HL-60/S4 (cell line): ENCODE results near the gene RASSF9.

Source experiments
- in situ Hi-C: fragments of 300-500 bp; cut with MboI; formaldehyde crosslinking; loops from 2 replicates; pipeline ENCODE4 v1.14.3; 2022; ENCODE audit warnings: low sequenced_read_pairs

The RASSF9 gene

GRCh38 chr12:85836197-85837090 is at the start of gene RASSF9:
Gene RASSF9, minus strand, starts transcription at chr12:85836409. Its CDS starts 208 bp downstream, at chr12:85836201.
- in situ Hi-C loops = no loop called here

- in situ Hi-C loops = no loop called here
These were observed 47.6 kb upstream of the RASSF9 start for GRCh38 chr12:85883763-85884162.

DNA sequence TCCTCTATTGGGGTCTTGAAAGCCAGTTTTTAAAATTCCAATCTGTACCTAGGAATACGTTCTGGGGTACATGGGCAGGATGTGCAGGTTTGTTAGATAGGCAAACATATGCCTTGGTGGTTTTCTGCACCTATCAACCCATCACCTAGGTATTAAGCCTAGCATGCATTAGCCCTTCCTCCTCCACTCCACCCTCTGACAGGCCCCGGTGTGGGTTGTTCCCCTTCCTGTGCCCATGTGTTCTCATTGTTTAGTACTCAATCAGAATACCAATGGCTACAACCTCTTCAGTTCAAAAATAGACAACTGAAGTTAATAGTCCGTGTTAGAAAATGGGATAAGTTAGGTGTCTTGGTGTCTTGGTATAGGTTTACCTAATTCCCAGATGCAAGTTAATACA is 41.2 kb upstream of the RASSF9 start:
- in situ Hi-C loops = no loop called here

DNA sequence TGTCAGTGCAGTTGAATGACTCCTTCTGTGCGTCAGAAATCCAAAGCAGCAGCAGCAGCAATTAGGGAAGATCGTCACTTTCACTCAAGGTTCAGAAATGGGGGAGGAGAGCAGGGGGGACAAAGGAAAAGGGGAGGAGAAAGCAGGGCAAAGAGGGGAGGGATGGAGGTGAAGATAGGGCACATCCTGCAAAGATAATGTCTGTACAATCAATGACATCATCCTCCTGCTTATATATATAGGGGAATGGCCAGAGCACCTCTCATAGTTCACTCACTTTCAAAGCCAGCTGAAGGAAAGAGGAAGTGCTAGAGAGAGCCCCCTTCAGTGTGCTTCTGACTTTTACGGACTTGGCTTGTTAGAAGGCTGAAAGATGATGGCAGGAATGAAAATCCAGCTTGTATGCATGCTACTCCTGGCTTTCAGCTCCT is 37.8 kb upstream of the RASSF9 start, which contains the start of gene NTS:
TSS of gene NTS (plus strand) at position 265 of the 431 bp plus-strand sequence. CDS start at position 374, 109 bp downstream.
- in situ Hi-C loops = loop anchor here (25.0 kb wide), 1 partner anchor 312 kb away; no protein-coding TSS in a partner anchor

- in situ Hi-C loops = loop anchor here (25.0 kb wide), 1 partner anchor 310 kb away; no protein-coding TSS in a partner anchor
These were observed 36.4 kb upstream of the RASSF9 start for GRCh38 chr12:85872497-85873091.

DNA sequence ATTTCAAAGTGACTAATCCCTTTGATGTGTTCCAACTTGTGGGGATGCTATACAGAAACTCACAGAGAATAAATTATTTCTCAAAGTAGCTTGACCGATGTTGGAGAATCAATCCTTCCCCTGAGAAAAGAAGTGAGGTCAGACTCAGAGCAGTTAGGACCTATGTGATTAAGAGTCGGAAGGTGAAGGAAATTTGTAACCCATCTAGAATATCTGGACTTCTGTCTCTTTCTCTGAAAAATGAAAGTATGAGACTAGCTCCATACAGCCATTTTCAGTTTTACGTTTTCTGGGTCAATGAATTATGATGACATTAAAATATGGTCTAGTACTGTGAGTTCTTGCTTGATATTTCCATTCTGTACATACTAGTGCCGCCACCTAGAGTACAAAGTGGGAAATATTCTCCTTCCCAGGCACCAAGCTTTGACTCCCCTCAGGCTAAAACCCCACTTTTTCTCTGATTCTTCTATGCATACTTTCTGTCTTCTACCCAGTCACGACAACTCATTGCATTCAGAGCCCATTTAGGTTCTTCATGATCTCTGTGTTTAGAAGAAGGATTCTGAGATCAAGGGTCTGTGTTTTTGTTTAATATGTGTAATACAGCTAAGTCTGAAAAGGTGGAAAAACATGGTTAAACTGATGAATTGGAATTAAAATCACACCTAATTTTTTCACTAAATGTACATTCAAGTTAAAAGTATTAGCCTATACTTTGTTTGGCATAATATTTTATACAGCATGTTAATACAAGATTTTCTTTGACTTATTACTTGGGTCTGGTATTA is 31.0 kb upstream of the RASSF9 start:
- in situ Hi-C loops = loop anchor here (10.0 to 25.0 kb wide), 2 partner anchors 305 to 392 kb away; no protein-coding TSS in a partner anchor

DNA sequence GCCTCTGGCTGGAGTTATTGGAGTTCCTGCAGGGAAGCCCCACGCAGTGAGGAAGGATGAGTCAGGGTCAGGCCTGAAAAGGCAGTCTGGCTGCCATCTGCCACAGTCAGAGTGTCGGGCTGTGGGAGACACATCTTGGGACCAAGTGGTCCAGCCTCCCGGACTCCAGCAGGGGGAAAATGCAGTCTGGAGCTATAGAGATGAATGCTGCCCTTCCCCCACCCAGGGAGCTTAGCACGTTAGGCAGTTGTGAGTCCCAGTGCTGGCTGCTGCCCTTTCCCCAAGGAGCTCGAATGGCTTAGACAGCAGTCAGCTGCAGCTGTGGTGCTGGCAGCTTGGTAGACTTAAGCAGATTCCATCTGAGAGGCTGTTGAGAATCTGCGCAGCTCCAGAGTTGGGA is 29.7 kb upstream of the RASSF9 start:
- in situ Hi-C loops = loop anchor here (10.0 to 25.0 kb wide), 2 partner anchors 304 to 391 kb away; no protein-coding TSS in a partner anchor

- in situ Hi-C loops = loop anchor here (25.0 kb wide), 1 partner anchor 295 kb away; no protein-coding TSS in a partner anchor
These were observed 20.8 kb upstream of the RASSF9 start for GRCh38 chr12:85856966-85857365.

GRCh38 chr12:85855305-85855704 is 19.1 kb upstream of the RASSF9 start:
- in situ Hi-C loops = loop anchor here (25.0 kb wide), 1 partner anchor 293 kb away; no protein-coding TSS in a partner anchor

GRCh38 chr12:85849344-85849743 is 13.1 kb upstream of the RASSF9 start:
- in situ Hi-C loops = no loop called here

DNA sequence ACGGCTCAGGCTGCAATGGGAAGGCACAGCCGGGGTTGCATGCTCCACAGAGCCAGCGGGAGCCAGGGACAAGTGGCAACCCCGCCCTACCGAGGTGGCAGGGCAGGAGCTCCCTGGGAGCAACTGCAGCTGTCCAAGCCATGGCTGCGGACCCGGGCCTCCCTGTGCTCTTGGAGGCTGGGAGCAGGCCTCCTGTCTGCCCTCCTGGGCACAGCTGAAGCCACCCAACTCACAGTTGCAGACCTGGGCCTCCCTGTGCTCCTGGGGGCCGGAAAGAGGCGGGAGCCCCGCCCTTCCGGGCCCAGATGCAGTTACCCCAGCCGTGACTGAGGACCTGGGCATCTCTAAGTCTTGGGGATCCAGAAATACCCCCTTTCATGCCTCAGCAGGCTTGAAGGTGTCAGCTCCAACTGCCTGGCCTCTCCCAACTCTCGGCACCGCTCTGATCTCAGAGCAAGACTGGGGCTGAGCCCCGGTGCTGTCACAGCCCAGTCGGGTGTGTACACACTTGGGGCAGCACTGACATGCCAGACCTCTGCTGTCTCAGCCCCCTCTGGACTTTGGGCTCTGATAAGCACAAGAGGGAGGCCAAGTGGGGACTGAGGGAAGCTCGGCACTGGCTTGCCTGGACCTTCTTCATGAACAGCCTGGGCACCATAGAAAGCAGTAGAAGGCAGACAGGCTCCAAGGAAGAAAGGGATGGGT is 7.5 kb upstream of the RASSF9 start:
- in situ Hi-C loops = no loop called here

DNA sequence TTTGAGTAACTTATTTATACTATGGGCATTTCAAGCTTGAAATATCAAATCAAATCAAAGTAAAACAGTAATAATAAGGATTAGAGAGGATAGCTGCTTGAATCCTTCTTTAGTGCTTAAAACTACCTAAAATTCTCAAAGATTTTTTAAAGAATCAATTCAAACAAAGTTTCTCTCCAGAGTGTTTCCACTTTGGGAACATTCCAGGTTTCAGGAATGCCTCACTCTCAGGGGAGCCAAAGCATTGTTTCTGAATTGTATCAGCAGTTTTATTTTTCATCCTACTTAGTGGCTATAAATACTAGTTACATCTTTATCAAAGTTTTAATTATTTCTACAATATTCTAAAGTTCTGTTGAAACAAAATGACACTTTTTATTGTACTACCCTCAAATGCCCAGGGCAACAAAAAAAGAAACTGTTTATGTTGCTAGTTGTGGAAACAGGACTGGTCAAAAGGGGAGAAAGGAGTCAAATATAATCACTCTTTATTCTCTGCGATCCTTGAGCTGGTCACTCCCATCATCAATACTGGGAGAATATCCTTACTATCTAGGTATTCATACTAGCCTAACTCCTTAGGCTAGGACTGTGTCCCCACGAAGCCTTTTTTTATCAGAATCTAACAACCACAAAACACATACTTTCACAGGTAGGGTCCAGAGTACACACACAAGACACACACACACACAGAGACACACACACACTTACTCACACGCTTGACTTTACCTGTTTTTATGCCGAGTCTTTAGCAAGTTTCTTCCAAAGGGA is 598 bp downstream of the RASSF9 start:
- in situ Hi-C loops = no loop called here

DNA sequence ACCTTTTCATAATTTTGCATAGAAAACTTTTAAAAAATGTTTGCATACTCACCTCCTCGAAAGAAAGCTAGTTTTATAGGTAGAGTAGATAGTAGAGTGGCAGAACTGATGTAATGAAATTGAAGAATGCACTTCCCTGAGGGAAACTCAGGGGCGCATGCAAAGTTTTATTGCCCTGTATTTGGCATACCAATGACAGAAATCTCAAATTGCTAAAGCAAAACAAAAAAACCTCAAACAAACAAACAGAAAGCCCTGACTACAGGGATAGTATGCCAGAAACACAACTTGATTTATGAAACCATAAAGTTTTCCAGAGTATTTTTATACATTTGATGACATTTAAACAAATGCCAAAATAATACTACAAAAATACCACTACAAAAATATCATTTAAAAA is 1.8 kb downstream of the RASSF9 start:
- in situ Hi-C loops = no loop called here

- in situ Hi-C loops = no loop called here
These were observed 2.6 kb downstream of the RASSF9 start for GRCh38 chr12:85833579-85833978.

DNA sequence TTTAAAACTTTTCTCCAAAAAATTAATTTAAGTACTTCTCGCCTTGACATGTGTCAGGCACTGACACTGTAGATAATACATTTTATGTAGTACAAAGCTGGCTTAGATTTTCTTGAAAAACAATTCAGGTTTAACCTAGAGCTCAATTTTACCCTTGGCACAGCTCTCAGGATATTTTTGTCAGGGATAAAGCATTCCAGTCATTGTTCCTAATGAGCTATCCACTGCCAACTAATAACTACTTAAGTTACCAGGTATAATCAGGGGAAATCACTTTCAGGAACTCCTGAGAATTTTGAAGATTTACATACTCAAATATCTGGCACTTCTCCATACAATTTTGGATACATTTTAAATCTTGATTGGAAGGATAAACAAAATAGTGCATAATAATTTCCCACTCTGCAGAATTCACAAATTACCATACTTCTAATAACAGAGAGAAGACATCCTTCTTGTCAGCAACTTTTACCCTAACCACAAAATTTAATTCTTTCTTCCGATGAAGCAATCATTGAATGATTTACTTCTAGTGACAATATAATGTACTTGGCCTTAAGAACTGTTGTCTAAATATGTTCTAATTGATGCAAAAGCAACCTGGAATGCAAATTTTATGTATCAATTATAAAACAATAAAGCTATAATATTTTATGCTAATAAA is 4.8 kb downstream of the RASSF9 start:
- in situ Hi-C loops = no loop called here

- in situ Hi-C loops = no loop called here
These were observed 6.8 kb downstream of the RASSF9 start for GRCh38 chr12:85829391-85829790.

DNA sequence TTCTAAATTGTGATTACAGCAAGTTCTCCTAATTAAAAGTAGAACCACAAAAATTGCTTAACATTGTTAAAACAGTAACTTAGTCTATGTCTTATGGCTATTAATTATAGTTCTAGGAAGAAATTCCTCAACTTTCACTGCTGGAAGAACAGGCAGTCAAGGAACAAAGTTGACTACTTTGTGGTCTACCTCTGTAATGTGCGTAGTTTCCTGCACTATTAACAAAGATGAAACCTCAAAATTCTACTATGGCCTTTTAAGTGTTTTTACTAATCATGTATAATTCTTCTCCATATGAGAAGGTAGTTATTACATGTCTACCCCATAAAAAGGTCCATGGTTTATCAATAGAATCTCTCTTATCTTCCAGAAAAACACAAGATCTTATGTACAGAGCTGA is 7.6 kb downstream of the RASSF9 start:
- in situ Hi-C loops = no loop called here

- in situ Hi-C loops = no loop called here
These were observed 10.5 kb downstream of the RASSF9 start for GRCh38 chr12:85825746-85826145.
